Choroid plexus epithelial cell (primary cell): Measurements from ENCODE around the gene HOOK1.
"Not testable (repeated sequence)": the region's sequence is repeated elsewhere in the genome, so short reads cannot be mapped to it uniquely, and the experiment has no call there.

ENCODE experiments used
- DNase-seq: peaks from one replicate; pipeline ENCODE4 v3.0.0-alpha.2; 2010; ENCODE audit warnings: low read depth
- H3K4me3 ChIP-seq: 2 replicates; pipeline ENCODE4 v1.5.1; 2011; ENCODE audit warnings: low read depth, mild to moderate bottlenecking, control low read depth, low read length, moderate library complexity
- CTCF ChIP-seq: conservative IDR thresholded peaks from 2 replicates; pipeline ENCODE4 v1.5.1; 2011; ENCODE audit warnings: low read depth, mild to moderate bottlenecking, control low read depth, inconsistent platforms, low read length, moderate library complexity

The HOOK1 gene

GRCh38 chr1:59903141-59903754, 88.5 kb downstream of the HOOK1 start:
- peak; percentile 26 for DNase-seq
- peak; percentile 61 for TF ChIP-seq CTCF
- no peak overlapping the region for H3K4me3 ChIP-seq

GRCh38 chr1:59906931-59907330, 92.2 kb downstream of the HOOK1 start:
- no peak overlapping the region for H3K4me3 ChIP-seq
- TF ChIP-seq CTCF, result no peak
- DNase-seq, result no peak

GRCh38 chr1:59908084-59908483, 93.3 kb downstream of the HOOK1 start:
- no peak for TF ChIP-seq CTCF
- DNase-seq, result no peak

GRCh38 chr1:59908682-59909081, 93.9 kb downstream of the HOOK1 start:
- no peak for TF ChIP-seq CTCF
- no peak overlapping the region for H3K4me3 ChIP-seq
- DNase-seq, result no peak

More at GRCh38 chr1:59908084-59908483, 93.3 kb downstream of the HOOK1 start:
- H3K4me3 ChIP-seq, result no peak overlapping the region

GRCh38 chr1:59914791-59915286, 100.1 kb downstream of the HOOK1 start:
- H3K4me3 ChIP-seq, DNase-seq: not testable (repeated sequence)

- H3K4me3 ChIP-seq, result no peak overlapping the region
- TF ChIP-seq CTCF, result no peak
- DNase-seq, result no peak
Observed at GRCh38 chr1:59915516-59915915, 100.8 kb downstream of the HOOK1 start.

- no peak for DNase-seq
- TF ChIP-seq CTCF, result no peak
- H3K4me3 ChIP-seq, result no peak overlapping the region
Observed at GRCh38 chr1:59917026-59917784, 102.5 kb downstream of the HOOK1 start.
